NCI-H2081 (cell line): ENCODE data around the gene TRIM54.

ENCODE experiments used
- DNase-seq, 2 experiments: peaks; one replicate each; lab custom pipeline; 2025; lab: John Stamatoyannopoulos, UW

Gene TRIM54, protein sequence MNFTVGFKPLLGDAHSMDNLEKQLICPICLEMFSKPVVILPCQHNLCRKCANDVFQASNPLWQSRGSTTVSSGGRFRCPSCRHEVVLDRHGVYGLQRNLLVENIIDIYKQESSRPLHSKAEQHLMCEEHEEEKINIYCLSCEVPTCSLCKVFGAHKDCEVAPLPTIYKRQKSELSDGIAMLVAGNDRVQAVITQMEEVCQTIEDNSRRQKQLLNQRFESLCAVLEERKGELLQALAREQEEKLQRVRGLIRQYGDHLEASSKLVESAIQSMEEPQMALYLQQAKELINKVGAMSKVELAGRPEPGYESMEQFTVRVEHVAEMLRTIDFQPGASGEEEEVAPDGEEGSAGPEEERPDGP

DNA sequence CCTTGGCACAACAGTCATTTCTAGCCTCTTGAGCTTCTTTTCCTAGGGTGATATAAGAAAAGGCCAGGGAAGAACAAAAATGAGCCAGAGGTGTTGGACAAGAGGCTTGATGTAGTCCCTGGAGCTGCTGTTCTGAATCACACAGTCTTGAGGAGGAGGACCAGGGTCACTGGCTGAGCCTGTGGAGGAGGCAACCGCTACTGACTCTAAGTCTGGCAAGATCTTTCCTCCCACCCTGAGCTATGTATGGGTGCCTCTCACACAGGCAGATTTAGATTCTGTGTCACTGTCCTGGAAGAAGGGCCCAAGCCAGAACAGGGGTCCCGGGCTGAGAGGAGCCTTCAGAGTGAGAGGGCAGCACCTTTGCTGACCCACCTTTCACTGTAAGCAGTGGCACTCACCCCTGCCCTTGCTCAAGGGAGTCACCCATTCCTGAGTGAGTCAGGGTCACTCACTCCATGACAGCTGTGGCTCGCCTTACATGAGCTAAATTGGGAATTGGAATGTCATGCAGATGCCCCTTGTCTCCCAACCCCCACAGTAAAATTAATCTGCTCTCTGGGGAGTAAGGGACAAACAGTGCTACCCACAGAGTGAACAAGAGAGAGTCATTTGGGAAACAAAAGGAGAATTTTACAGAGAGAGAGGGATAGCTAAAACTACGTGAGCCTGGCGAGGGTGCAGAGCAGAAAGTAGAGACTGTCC, at the start of gene TRIM54:
Gene TRIM54, plus strand, starts transcription at position 575 of the 705 bp plus-strand sequence. CDS start 303 bp downstream, outside the sequence.
- DNase-seq, result no peak

DNA sequence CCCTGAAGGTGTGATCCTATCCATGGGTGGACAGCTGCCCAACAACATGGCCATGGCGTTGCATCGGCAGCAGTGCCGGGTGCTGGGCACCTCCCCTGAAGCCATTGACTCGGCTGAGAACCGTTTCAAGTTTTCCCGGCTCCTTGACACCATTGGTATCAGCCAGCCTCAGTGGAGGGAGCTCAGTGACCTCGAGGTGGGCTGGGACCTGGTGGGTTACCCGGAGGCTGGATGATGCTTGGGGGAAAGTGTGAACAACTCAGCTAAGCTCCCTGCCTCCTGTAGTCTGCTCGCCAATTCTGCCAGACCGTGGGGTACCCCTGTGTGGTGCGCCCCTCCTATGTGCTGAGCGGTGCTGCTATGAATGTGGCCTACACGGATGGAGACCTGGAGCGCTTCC, 48.9 kb upstream of the TRIM54 start:
- DNase-seq, result no peak

DNA sequence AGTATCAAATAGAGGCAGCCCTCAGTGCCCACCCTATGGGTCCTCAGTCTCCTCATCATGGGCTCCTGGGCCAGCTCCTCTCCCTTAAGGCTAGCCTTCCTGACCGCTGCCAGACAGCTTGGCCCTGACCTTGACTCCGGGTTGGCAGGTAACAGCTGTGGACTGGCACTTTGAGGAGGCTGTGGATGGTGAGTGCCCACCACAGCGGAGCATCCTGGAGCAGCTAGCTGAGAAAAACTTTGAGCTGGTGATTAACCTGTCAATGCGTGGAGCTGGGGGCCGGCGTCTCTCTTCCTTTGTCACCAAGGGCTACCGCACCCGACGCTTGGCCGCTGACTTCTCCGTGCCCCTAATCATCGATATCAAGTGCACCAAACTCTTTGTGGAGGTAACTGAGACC, 46.1 kb upstream of the TRIM54 start:
- DNase-seq, result no peak

DNA sequence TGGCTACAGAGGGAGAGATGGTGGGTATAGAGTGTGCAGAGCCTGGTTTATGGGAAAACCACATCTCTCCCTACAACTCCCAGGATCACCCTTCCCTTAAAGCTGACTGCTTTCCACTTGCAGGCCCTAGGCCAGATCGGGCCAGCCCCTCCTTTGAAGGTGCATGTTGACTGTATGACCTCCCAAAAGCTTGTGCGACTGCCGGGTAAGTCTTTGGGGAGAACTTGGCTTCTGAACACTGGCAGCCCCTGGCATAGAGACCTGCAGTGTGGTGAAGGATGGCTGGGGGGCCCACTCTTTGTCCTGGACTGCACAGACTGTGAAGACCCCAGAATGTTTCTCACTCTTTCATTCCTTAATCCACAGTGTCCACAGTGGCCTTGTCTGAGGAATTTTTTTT, 45.6 kb upstream of the TRIM54 start:
- DNase-seq, result no peak

DNA sequence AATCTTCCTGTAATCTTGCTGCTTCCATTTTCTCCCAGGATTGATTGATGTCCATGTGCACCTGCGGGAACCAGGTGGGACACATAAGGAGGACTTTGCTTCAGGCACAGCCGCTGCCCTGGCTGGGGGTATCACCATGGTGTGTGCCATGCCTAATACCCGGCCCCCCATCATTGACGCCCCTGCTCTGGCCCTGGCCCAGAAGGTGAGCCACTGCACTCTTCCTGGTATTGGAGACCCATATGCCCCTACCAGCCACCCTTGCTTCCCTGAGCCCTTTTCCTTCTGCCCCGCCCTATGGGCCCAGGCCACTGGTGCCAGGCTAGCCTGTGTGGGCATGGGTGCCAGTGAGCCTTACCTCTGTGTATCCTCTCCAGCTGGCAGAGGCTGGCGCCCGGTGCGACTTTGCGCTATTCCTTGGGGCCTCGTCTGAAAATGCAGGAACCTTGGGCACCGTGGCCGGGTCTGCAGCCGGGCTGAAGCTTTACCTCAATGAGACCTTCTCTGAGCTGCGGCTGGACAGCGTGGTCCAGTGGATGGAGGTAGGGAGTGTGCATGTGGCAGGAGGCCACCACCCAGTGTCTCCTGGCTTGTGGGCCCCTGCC, 44.8 kb upstream of the TRIM54 start:
- DNase-seq, result no peak

DNA sequence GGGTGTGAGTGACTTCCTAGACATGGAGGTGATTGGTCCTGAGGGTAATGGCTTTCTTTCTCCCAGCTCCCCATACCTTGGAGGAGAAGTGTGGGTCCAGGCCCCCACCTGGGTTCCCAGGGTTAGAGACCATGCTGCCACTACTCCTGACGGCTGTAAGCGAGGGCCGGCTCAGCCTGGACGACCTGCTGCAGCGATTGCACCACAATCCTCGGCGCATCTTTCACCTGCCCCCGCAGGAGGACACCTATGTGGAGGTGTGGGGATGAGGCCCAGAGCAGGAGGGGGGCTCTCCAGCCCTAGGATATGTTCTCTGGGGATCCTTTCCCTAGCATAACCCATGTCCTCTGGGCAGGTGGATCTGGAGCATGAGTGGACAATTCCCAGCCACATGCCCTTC, 43.3 kb upstream of the TRIM54 start:
- no peak for DNase-seq

DNA sequence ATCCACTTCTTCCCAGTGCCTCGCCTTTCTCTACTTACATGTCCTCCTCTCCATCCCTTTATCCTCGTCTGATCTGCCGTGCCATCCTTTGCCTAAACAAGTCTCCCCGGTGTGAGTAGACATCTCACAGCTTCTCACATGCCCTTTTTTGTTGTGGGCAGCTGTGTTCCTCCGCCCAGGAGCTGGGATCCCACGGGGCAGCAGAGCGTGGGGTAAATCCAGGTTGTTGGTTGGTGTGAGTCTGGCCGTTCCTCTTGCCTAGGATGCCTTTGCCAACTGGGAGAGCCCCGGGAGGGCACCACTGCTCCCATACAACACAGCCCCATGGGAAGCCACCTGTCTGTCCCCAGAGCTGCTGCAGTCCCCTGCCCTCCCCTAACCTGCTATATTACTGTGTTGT, 41.8 kb upstream of the TRIM54 start:
- no peak for DNase-seq

DNA sequence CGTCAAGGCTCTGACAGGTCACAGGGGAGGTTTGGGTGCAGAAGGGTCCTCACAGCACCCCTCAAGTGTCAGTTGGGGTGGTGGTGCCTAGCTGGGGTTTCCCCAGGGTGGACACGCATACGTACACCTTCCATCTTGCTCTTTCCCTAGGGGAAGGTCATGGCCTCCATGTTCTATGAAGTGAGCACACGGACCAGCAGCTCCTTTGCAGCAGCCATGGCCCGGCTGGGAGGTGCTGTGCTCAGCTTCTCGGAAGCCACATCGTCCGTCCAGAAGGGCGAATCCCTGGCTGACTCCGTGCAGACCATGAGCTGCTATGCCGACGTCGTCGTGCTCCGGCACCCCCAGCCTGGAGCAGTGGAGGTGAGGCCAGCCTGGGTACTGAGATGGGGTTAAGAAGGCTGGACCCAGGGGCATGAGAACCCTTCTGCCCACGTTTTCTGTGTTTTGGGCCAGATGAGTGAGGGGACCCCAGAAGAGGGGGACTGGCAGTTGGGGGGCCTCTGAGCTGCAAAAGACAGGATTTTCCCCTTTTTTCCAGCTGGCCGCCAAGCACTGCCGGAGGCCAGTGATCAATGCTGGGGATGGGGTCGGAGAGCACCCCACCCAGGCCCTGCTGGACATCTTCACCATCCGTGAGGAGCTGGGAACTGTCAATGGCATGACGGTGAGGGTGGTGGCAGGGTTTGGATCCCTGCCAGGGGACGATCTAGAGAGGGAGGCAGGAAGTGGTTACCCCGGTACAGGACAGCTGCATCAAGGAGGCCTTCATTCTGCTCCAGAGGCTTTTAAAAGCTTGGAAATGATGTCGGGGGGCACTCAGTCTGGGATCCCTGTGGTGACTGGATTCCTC, 40.2 kb upstream of the TRIM54 start:
- DNase-seq, result no peak

DNA sequence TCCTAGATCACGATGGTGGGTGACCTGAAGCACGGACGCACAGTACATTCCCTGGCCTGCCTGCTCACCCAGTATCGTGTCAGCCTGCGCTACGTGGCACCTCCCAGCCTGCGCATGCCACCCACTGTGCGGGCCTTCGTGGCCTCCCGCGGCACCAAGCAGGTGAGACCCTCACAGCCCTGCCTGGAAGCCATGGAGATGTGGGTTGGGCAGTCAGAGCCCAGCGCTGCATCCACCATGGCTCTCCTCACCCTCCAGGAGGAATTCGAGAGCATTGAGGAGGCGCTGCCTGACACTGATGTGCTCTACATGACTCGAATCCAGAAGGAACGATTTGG, 39.6 kb upstream of the TRIM54 start:
- DNase-seq, result no peak

DNA sequence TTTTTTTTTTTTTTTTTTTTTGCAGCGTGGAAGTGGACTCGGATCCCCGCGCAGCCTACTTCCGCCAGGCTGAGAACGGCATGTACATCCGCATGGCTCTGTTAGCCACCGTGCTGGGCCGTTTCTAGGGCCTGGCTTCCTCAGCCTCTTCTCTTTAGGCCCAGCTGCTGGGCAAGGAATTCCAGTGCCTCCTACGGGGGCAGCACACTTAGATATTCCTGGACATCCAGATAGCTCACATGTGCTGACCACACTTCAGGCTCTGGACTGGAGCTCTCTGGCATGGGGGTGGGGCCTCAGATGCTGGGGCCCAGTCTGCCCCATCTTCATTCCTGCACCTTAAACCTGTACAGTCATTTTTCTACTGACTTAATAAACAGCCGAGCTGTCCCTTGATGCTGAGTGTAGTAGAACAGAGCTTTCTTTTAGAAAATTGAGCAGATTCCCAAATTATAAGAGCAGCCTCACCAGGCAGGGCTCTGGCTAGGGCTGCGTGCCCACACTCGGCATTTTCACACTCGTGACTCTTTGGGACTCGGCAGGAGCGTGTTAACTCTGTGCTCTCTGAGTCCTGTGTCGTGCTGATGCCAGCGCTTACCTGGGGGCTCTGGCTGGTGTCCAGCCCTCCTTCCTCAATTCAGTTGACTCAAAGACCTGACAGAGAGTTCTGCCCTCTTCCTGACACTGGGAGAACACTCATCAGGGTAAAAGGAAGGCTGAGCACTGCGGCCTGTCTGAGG, 38.7 kb upstream of the TRIM54 start:
- no peak for DNase-seq

DNA sequence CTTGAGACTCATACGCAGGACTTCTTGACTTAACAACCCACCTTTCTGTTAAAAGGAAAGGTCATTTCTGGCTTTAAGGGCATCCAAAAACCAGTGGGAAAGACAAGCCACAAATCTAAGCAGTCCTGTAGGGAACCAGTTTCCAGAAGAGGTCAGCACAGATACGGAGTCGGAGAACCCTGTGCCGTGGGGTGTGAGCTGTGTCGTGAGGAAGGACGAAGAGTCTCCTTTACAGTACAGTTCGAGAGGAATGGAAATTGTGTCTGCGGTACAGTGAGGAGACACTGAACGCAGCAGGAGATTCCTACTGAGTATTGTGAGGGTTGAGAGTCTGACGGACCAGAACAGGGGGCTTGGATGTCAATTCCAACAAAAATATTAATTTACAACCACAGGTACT, 37.1 kb upstream of the TRIM54 start:
- no peak for DNase-seq

DNA sequence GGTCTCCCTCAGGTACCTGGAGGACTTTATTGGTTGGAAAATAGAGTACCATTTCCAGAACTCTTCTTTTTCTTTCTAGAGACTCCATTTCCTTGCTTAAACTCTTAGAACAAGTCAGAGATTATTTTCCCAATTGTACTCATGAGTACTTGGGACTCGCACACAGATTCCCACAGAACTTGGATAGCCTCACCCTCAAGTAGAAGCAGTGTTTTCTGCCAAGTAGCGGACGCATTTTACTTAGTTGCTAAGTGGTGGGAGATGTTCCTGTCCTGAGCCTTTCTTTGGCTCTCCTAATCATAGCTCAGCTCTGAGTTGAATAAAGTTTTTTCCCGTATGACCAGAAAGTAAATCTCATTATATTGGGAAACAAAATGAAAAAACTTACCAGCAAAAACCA, 36.6 kb upstream of the TRIM54 start:
- DNase-seq, result no peak

DNA sequence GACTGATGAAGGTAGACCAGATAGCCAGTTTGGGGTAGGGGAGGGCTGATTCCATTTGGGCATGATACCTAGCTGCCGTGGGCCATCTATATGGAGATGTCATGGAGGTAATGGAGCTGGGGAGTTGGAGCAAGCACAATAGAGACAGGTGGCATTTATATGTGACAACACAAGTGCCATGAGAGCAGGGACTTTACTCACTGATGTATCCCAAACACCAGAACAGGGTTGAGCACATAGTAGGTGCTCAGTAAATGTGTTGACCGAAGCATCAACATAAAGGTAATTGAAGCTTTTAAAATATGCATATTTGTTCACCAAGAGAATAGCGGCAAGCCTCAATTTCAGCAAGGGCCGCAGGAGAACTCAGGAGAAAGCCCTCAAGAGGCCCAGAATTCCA, 34.3 kb upstream of the TRIM54 start:
- DNase-seq, result no peak

DNA sequence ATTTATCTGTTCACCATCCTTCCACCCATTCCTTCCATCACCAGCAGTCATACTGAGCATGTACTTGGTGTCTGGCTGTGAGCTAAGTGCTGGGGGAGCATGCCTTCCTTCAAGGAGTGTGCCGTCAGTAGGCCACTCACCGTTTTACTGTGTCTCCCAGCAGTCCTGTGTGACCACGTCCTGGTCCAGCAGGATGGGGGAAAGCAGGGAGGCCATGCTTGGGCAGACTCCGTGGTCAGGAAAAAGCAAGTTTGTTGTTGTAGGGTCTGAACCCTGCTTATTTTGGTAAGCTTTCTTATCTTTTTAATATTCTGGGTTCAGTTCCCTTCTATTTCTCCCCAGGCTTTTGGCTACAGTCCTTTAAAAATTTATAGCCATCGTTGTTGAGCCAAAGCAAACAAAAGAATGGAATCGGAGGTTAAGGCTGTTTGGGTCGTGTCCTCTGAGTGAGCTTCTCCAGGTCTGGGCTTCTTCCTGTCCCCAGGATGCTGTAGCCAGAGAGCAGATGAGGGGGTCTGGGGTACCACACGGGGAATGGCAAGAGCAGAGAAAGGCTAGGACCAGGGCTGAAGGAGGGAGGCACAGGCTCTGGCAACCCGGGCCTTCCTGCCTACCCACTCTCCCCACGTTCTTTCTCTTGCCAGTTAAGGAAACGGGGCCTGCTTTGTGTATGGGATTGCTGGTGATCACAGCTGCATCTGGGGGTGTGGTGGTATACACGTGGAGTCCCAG, 32.9 kb upstream of the TRIM54 start:
- no peak for DNase-seq

DNA sequence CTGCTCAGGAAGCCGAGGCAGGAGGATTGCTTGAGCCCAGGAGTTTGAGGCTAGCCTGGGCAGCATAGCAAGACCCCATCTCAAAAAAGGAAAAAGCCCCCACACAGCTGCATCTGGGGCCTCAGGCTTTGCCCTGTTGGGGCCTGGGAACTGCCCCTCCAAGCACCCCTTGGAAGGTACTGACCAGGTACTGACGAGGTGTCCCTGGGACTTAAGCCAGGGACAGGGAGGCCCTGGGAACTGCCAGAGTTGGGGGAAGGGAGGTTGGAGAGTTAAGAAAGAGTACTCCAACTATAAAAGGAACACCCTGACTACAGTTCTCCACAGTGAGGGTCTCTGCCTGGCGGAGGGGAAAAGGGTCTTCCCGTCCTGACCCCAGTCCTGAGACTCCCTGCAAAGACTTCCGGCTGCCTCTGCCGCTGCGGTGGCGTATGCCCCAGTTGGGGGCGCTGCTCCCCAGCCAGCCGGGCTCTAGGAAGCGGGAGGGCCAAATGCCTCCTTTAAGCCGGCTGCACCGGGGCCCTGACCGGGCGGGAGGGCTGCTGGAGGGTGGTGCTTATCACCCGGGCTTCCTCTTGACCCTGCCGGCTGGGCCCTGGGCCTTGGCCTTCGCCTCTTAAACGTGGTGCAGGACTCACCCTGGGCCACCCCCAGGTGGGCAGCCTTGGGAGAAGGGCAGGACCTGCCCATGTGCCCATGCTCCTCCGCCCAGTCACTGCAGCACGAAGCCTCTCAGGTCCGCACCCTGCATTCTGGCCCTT, 32.2 kb upstream of the TRIM54 start:
- no peak for DNase-seq

DNA sequence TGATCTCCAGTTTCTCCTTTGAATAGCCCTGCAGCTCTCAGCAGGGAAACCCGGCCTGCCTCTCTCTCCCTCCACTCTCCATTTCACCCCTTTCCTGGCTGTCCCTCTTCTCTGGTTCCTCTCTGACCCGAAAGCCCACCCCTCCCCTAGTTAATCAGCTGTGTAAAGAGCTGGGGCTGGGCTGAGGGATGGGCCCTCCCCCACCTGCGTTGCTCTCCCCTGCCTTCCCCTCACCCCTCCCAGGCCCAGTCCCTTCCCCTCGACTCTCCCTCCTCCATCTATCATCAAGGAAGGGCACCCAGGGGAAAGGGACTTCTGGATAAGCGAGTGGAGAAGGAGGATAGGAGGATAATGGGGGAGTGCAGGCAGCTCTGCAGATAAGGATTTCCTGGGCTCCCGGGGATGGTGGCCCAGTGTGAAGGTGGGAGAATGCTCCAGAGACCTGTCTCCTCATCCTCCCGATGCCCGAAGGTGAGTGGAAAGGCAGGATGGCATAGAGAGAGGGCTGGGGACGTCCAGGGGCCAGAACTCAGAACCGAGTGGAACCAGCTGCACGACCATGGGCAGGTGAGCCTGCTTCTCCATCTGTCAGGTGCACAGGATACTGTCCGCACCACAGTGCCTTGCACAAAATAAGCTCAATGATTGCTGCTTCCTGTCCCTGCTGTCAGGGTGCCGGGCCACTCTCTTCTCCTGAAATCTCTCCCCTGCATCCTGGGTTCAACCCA, 31.4 kb upstream of the TRIM54 start:
- DNase-seq, result no peak

DNA sequence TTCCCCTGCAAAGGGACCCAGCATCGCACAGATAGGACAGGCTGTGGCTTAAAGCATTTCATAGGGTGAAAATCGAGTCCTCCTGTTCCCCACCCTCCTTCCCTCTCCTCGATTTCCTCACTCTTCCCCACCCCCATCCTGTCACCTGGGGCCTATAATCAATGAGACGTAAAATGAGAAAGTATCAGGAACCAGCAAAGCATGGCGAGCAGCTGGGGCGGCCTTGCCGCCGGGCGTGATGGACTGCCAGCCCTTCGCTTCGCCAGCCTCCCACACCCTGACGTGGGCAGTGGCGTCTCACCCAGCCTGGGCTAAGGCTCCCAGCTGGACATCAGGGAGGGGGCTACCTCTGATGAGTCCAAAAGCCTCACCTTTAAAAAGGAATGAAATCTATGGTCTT, 30.5 kb upstream of the TRIM54 start:
- DNase-seq, result no peak

DNA sequence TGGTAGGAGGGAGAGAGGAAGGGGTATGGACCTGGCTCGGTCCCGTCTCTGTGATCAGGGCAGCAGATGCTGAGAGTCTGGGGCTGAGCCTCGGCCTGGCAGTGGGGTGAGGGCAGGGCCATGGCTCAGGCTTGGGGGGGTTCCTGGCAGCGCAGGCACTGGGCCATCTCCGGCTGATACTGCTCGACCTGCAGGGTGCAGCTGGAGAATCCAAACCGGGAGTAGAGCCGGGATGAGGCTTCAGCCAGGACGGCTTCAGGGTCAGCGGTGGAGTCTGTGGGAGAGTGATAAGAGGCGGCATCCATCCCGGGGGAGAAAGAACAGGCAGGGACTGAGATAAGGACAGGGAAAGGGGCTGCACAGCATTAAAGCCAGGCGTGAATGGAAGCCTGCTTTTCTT, 27.0 kb upstream of the TRIM54 start:
- DNase-seq, result no peak

DNA sequence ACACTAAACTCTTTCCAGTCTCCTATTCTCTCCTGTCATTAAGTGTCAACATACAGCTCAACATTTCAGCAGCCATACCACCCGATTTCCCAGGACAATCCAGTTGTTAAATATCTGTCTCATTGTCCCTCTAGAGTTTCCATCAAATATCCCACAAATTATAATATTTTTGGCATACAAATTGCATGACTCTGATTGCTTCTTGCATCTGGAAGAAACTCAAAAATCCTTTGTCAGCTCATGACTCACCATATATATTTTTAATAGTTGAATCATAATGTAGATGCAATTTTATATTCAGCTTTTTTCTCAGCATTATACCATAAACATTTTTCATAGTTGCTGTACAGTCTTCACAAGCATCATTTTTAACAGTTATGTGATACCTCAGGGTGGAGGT, 26.6 kb upstream of the TRIM54 start:
- DNase-seq, result no peak
